WI38 (cell line): ENCODE data around the gene GPATCH3.
A peak's percentile ranks its signal among the peaks of the same experiment; 100 is the strongest.
"Not testable (repeated sequence)": the region's sequence is repeated elsewhere in the genome, so short reads cannot be mapped to it uniquely, and the experiment has no call there.

Experiments
- H3K4me3 ChIP-seq: 2 replicates; pipeline ENCODE4 v1.5.1; 2011; ENCODE audit warnings: low read depth, mild to moderate bottlenecking, control low read depth, low read length
- TF ChIP-seq, protein P1 (sequence below): IDR thresholded peaks from 2 replicates; pipeline ENCODE4 v1.5.1; 2012; ENCODE audit warnings: low read depth, mild to moderate bottlenecking, control low read depth, low read length

The GPATCH3 gene

DNA sequence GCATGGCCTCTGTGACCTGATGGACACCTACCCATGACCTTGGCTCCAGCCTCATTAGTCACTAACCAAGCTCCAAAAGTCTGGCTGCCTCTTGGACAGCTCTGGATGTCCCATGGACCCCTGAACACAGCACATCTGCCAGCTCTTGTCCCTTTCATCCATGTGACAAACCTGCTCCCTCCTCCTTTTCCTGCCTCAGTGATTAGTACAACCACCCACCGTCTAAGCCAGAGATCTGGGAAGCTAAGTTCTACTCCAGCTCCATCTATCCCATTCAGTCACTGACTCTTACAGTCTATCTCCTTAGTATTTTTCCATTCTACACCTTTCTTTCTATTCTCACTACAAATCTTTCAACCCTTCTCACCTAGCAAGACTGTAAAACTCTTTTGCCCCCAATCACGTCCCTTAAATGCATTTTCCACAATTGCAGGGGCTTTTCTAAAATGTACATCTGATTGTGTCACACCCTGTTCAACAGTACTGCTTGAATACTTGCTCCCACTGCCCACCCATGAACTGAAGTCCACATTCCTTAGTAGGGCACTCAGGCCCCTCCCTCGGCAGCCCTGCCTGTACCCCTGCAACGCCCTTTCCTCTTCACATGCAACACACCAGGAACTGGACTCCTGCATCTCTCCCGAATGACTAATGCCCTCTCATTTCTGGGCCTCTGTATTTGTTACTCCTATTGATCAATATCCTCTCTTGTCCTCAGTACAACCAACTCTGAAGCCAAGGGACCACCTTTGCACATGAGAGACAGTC, 17.4 kb downstream of the GPATCH3 start:
- TF ChIP-seq, protein P1, sequence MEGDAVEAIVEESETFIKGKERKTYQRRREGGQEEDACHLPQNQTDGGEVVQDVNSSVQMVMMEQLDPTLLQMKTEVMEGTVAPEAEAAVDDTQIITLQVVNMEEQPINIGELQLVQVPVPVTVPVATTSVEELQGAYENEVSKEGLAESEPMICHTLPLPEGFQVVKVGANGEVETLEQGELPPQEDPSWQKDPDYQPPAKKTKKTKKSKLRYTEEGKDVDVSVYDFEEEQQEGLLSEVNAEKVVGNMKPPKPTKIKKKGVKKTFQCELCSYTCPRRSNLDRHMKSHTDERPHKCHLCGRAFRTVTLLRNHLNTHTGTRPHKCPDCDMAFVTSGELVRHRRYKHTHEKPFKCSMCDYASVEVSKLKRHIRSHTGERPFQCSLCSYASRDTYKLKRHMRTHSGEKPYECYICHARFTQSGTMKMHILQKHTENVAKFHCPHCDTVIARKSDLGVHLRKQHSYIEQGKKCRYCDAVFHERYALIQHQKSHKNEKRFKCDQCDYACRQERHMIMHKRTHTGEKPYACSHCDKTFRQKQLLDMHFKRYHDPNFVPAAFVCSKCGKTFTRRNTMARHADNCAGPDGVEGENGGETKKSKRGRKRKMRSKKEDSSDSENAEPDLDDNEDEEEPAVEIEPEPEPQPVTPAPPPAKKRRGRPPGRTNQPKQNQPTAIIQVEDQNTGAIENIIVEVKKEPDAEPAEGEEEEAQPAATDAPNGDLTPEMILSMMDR, result no peak
- no peak overlapping the region for H3K4me3 ChIP-seq

DNA sequence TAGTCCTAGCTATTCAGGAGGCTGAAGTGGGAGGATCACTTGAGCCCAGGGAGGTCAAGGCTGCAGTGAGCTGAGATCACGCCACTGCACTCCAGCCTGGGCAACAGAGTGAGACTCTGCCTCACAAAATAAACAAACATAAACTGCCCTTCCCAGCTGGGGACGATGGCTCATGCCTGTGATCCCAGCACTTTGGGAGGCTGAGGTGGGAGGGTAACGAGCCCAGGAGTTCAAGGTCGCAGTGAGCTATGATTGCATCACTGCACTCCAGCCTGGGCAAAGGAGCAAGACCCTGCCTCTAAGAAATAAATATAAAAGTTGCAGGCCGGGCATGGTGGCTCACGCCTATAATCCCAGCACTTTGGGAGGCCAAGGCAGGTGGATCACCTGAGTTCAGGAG, 18.7 kb downstream of the GPATCH3 start:
- not testable (repeated sequence) for H3K4me3 ChIP-seq

DNA sequence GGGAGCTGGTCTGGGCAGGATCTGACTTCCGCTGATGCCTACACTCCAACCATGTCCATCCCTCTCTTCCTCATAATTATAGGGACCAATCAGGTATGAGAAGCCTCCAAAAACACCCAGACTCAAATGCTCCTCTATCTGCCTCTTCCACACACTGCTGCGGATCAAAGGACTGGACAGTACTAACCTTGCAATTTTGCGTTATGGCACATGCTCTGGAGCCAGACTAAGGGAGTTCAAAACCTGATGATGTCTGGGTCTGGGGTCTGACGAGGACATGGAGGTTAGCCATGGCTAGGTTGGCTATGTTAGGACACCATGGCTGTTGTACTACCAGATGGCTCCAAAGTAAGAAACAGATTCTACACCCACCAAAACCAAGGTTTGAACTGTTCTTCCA, 20.5 kb downstream of the GPATCH3 start:
- no peak overlapping the region for H3K4me3 ChIP-seq
- TF ChIP-seq, protein P1, result no peak

DNA sequence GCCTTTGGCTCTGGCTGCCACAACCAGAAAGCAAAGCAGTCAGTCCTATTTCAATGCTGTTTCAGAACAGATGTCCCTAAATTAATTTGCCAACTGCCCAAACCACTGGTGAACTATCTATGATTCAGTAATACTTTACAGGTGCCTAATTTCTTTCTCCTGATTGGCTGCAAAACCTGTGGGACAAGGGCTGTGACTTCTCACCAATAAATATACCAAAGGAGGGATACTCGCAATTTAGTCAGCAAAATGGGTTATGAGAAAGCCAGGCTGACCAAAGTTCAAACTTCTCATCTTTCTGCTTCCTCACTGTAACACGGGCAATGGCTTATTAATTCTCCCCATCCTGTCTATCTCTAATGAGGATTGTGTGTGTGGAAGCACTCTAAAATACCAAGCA, 22.9 kb downstream of the GPATCH3 start:
- no peak overlapping the region for H3K4me3 ChIP-seq
- TF ChIP-seq, protein P1, result no peak

DNA sequence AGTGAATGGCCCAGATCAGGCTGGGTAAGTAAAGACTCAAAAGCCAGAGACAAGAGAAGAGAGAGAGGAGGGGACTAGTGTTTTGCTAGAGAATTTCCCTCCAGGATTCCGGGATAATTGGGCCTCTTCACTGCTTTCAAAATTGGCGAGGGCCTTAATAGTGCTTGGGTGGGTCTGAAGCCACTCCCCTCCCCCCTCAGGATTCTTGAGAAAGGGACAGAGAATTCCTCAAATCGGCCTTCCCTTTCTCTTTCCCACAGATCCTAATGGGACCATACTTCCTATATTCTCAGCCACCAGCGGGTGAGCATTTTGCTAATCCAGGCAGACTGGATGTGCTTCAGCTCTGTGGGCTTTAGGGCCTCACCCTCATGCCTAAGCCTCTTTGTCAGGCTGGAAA, 25.4 kb downstream of the GPATCH3 start:
- TF ChIP-seq, protein P1, result no peak
- H3K4me3 ChIP-seq, result no peak overlapping the region

DNA sequence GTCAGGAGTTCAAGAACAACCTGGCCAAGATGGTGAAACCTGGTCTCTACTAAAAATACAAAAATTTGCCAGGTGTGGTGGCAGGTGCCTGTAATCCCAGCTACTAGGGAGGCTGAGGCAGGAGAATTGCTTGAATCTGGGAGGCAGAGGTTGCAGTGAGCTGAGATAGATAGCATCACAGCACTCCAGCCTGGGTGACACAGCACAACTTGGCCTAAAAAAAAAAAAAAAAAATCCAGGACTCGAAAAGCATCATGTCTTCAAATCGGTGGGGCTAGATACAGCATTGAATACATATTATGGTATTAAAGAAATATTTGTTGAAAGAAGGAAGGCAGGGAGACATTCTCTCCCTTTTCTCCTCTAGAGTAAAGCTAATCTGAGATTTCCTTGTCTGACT, 27.2 kb downstream of the GPATCH3 start:
- not testable (repeated sequence) for H3K4me3 ChIP-seq

- TF ChIP-seq, protein P1, result no peak
- peak overlapping the region; percentile 69 for H3K4me3 ChIP-seq
Observed at GRCh38 chr1:26864610-26865480, 35.4 kb downstream of the GPATCH3 start.

GRCh38 chr1:26863685-26864077, 36.6 kb downstream of the GPATCH3 start:
- TF ChIP-seq, protein P1, result no peak
- H3K4me3 ChIP-seq, result peak overlapping the region; percentile 69; the same call in 1 of the 2 replicates
